Small intestine (tissue), 7 donors: ENCODE results near the gene SYTL4. TPM values are rescaled to one million over a fixed set of nuclear protein-coding genes. Genes with fewer than 3 reads are reported as not detected.
"Not testable (repeated sequence)": the region's sequence is repeated elsewhere in the genome, so short reads cannot be mapped to it uniquely, and the experiment has no call there.

ENCODE experiments used
- DNase-seq, 2 donors: peaks; one replicate each; pipeline versions ENCODE4 v3.0.0 to v3.0.0-alpha.2; 2013
- FAIRE-seq: peaks from 2 replicates; lab custom pipeline; 2012; peaks lifted over from hg19 to GRCh38; lab: Jason Lieb, UNC
- H3K27ac ChIP-seq, 3 donors: one replicate each; pipeline ENCODE4 v1.5.1; 2013; ENCODE audit warnings: low read length in 2 of 3, mild to moderate bottlenecking in 2 of 3, control low read depth in 1 of 3, inconsistent platforms in 1 of 3, low read depth in 1 of 3, moderate library complexity in 1 of 3
- H3K27me3 ChIP-seq, 3 donors: one replicate each; pipeline ENCODE4 v1.6.1; 2013; ENCODE audit warnings: low read length in 3 of 3, inconsistent platforms in 1 of 3; ENCODE audit not compliant: control insufficient read depth in 3 of 3, insufficient read depth in 3 of 3
- H3K36me3 ChIP-seq, 3 donors: one replicate each; pipeline ENCODE4 v1.6.1; 2013; ENCODE audit warnings: low read length in 3 of 3, inconsistent platforms in 1 of 3, low read depth in 1 of 3, mild to moderate bottlenecking in 1 of 3, moderate library complexity in 1 of 3; ENCODE audit not compliant: control insufficient read depth in 3 of 3, insufficient read depth in 2 of 3
- H3K4me1 ChIP-seq, 3 donors: one replicate each; pipeline ENCODE4 v1.6.1; 2013; ENCODE audit warnings: low read length in 2 of 3, inconsistent platforms in 1 of 3, low read depth in 1 of 3, mild to moderate bottlenecking in 1 of 3, moderate library complexity in 1 of 3; ENCODE audit not compliant: control insufficient read depth in 3 of 3, insufficient read depth in 2 of 3
- H3K4me3 ChIP-seq, 3 donors: one replicate each; pipeline ENCODE4 v1.5.1; 2013; ENCODE audit warnings: low read length in 3 of 3, control low read depth in 1 of 3, inconsistent platforms in 1 of 3, low read depth in 1 of 3, mild to moderate bottlenecking in 1 of 3, moderate library complexity in 1 of 3
- H3K9me3 ChIP-seq, 2 donors: one replicate each; pipeline ENCODE4 v1.6.1; 2013; ENCODE audit warnings: low read depth in 1 of 2, low read length in 1 of 2; ENCODE audit not compliant: control insufficient read depth in 2 of 2, insufficient read depth in 1 of 2
- WGBS, 3 donors: extraction: QIAGEN DNeasy Blood & Tissue Kit; methylation state at CpG; one replicate each; pipeline ENCODE4 v1.1.7; 2013; 5-methylcytosine and 5-hydroxymethylcytosine counted together
- polyA plus RNA-seq, 4 donors: library from polyadenylated mRNA; stranded (reverse) in 3 of 4; unstranded in 1 of 4; fragments of 200-250 nt in 3 of 4; fragments of 120-200 nt in 1 of 4; gene quantifications; one replicate each; pipeline versions ENCODE4 v1.2.1 to v1.2.3, GENCODE V29; 2013
- donor health status: healthy with polysubstance abuse.
- donor health status: control.
- donor health status: control.
- donor health status: Bipolar disorder and iron deficiency.
- donor health status: healthy.

Gene SYTL4
- polyA plus RNA-seq, 4 donors: 3.8 to 8.4 (median 5.4) TPM

DNA sequence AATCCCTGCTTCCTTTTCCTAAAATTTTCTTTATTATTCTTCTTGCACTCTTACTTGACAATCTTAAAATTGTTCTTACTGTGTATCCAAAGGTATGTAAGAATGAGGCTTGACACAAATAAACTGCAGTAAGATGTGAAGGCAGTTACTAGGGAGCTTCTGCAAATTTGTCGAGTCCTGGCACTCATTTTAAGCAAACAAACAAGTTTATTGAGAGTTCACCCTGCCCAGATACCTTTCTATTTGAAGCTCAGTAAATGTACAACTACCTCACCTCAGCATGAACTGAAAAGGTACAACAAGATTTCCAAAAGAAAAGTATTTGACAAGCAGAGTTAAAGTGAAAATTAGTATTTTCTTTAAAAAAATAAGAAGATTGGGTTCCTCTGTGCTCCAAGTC is 13.3 kb upstream of the SYTL4 start:
- H3K36me3 ChIP-seq: no peaks in the 10 kb centered on the region
- H3K4me1 ChIP-seq: no peaks in the 10 kb centered on the region
- no peak overlapping the region for H3K27ac ChIP-seq
- no peak for FAIRE-seq
- no peaks in the 10 kb centered on the region for H3K27me3 ChIP-seq
- no peak overlapping the region for H3K4me3 ChIP-seq
- no peak for DNase-seq
- WGBS, 3 donors: 40 to 52% (median 43%) methylated on average over 1 of the region's 1 CpG
- H3K9me3 ChIP-seq: no peaks in the 10 kb centered on the region

GRCh38 chrX:100743009-100743607 is 11.2 kb upstream of the SYTL4 start:
- Histone ChIP-seq H3K9me3 (no peaks in the 10 kb centered on the region), H3K4me1 (no peaks in the 10 kb centered on the region), H3K4me3 (no peak overlapping the region), H3K27ac (no peak overlapping the region), H3K36me3 (no peaks in the 10 kb centered on the region), H3K27me3 (no peaks in the 10 kb centered on the region)
- DNase-seq: no peak
- FAIRE-seq: no peak
- WGBS, 3 donors: 55 to 64% (median 55%) methylated on average over 2 of the region's 2 CpGs

- not testable (repeated sequence) for FAIRE-seq, H3K36me3 ChIP-seq, DNase-seq, H3K27ac ChIP-seq, H3K4me1 ChIP-seq, H3K4me3 ChIP-seq, H3K27me3 ChIP-seq, H3K9me3 ChIP-seq
- 94% methylated on average over 25 of the region's 30 CpGs; no CpG with 5 or more reads in 2 of the 3 donors for WGBS, 3 donors
Measured at GRCh38 chrX:100724006-100724405, 7.9 kb downstream of the SYTL4 start.

- H3K27ac ChIP-seq: no peak overlapping the region
- H3K36me3 ChIP-seq: no peaks in the 10 kb centered on the region
- no peaks in the 10 kb centered on the region for H3K4me1 ChIP-seq
- DNase-seq: peak in 1 of 2 donors; percentile 27
- FAIRE-seq: no peak
- H3K9me3 ChIP-seq: no peaks in the 10 kb centered on the region
- no peak overlapping the region for H3K4me3 ChIP-seq
- no peaks in the 10 kb centered on the region for H3K27me3 ChIP-seq
Measured at GRCh38 chrX:100721328-100721727, 10.6 kb downstream of the SYTL4 start.

- no peaks in the 10 kb centered on the region for H3K27me3 ChIP-seq
- no peaks in the 10 kb centered on the region for H3K4me1 ChIP-seq
- no peak overlapping the region for H3K27ac ChIP-seq
- H3K4me3 ChIP-seq: no peak overlapping the region
- WGBS, 3 donors: 68 to 78% (median 76%) methylated on average over 2 of the region's 2 CpGs
- no peaks in the 10 kb centered on the region for H3K36me3 ChIP-seq
- DNase-seq: no peak
- no peak for FAIRE-seq
- H3K9me3 ChIP-seq: no peaks in the 10 kb centered on the region
Measured at GRCh38 chrX:100720301-100720700, 11.6 kb downstream of the SYTL4 start.

DNA sequence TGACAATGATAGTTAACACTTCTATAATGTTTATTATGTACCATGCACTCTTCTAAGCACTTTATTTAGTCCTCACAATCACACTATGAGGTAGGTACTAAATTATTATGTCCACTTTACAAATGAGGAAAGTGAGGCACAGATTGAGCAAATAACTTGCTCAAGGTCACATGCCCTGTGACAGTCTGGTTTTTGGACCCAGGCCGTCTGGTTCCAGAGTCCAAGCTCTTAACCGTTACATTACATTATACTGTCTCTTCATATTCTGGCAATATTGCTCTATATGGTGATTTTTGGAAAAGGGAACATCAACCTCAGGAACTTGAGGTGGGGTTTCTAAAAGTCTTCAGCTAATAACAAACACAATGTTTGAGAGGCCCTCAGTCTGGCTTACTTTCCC is 12.8 kb downstream of the SYTL4 start:
- 52 to 81% (median 63%) methylated on average over 2 of the region's 2 CpGs for WGBS, 3 donors
- DNase-seq (no peak), FAIRE-seq (no peak)
- Histone ChIP-seq H3K27me3 (no peaks in the 10 kb centered on the region), H3K9me3 (no peaks in the 10 kb centered on the region), H3K4me3 (no peak overlapping the region), H3K4me1 (no peaks in the 10 kb centered on the region), H3K27ac (no peak overlapping the region), H3K36me3 (no peaks in the 10 kb centered on the region)

DNA sequence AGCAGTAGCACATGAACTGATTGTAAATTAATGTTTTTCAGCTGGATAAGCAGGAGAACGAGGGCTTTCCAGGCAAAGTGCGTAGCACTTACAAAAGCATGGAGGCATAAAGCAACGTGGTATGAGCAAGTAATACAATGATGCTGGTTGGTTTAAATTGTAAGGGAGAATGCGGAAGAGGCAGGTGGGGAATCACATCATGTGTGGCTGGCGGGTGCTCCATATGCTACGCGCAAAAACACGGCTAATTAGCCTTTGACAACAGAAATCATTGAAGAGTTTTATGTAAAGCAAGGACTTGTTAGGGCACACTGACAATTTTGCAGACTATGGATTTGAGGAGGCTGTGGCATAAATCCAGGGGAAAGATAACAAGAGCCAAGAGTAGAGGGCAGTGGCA is 14.6 kb downstream of the SYTL4 start:
- Histone ChIP-seq H3K4me1 (no peaks in the 10 kb centered on the region), H3K27ac (no peak overlapping the region), H3K36me3 (no peaks in the 10 kb centered on the region), H3K4me3 (no peak overlapping the region), H3K27me3 (no peaks in the 10 kb centered on the region), H3K9me3 (no peaks in the 10 kb centered on the region)
- no peak for FAIRE-seq
- WGBS, 3 donors: 85 to 92% (median 92%) methylated on average over 8 of the region's 8 CpGs
- DNase-seq: no peak

DNA sequence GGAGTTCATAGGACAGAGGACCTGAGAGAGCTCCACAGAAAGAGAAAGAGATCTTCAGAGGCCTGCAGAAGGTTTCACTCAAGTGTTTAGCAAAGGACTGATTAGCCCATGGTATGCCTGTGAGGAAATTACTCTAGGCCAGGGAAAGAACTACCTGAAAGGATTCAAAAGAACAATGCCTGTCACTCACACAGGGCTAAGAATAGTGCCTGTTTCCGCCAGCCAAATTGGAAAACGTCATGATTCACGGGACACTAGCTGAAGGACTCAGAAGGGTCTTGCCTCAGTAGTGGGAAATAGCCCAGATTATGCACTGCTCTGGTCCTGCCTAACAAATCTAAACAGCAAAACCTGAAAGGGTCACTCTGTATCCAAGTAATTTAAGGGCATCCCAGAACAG is 21.1 kb downstream of the SYTL4 start:
- no peaks in the 10 kb centered on the region for H3K36me3 ChIP-seq
- no peak for FAIRE-seq
- H3K4me1 ChIP-seq: no peaks in the 10 kb centered on the region
- H3K27ac ChIP-seq: no peak overlapping the region
- no peaks in the 10 kb centered on the region for H3K27me3 ChIP-seq
- WGBS, 3 donors: 56 to 83% (median 64%) methylated on average over 3 of the region's 3 CpGs
- no peak for DNase-seq
- no peak overlapping the region for H3K4me3 ChIP-seq
- no peaks in the 10 kb centered on the region for H3K9me3 ChIP-seq

- H3K9me3 ChIP-seq: no peaks in the 10 kb centered on the region
- WGBS, 3 donors: 43 to 54% (median 44%) methylated on average over 3 of the region's 3 CpGs
- no peaks in the 10 kb centered on the region for H3K36me3 ChIP-seq
- H3K4me3 ChIP-seq: no peak overlapping the region
- H3K27ac ChIP-seq: no peak overlapping the region
- no peaks in the 10 kb centered on the region for H3K27me3 ChIP-seq
- no peaks in the 10 kb centered on the region for H3K4me1 ChIP-seq
- FAIRE-seq: no peak
- no peak for DNase-seq
Measured at GRCh38 chrX:100704581-100705203, 27.2 kb downstream of the SYTL4 start.
